K562 (cell line): ENCODE measurements around the gene NUP35. TPM values are rescaled to one million over a fixed set of nuclear protein-coding genes. Genes with fewer than 3 reads are reported as not detected.

Experiments used
- C11orf30 ChIP-seq: fragments of 450-650 bp; IDR thresholded peaks from 2 replicates; pipeline ENCODE4 v1.6.1; 2016; ENCODE audit warnings: low read depth, mild to moderate bottlenecking
- FOXJ2 ChIP-seq: fragments of 200-800 bp; sonication (Bioruptor generic); IDR thresholded peaks from 2 replicates; pipeline ENCODE4 v1.6.1; 2016; ENCODE audit warnings: missing genetic modification characterization, missing compliant biosample characterization
- KLF16 ChIP-seq: IDR thresholded peaks from 2 replicates; pipeline ENCODE4 v1.6.1; 2016; ENCODE audit warnings: antibody characterized with exemption
- NCOA2 ChIP-seq, 2 experiments: fragments of 450-650 bp; IDR thresholded peaks; 2 replicates each; pipeline ENCODE4 v1.6.1; 2018; ENCODE audit warnings: mild to moderate bottlenecking in 2 of 2, moderate library complexity in 1 of 2; ENCODE audit not compliant: partially characterized antibody in 2 of 2
- NCOA4 ChIP-seq: fragments of 450-650 bp; IDR thresholded peaks from 2 replicates; pipeline ENCODE4 v1.6.1; 2018; ENCODE audit warnings: mild to moderate bottlenecking; ENCODE audit not compliant: partially characterized antibody
- POLR3A ChIP-seq: IDR thresholded peaks from 2 replicates; pipeline ENCODE4 v1.6.1; 2011; ENCODE audit warnings: borderline replicate concordance, mild to moderate bottlenecking, moderate library complexity; ENCODE audit not compliant: insufficient read length, insufficient read depth; ENCODE audit errors: extremely low read depth
- RAD21 ChIP-seq, 2 experiments: fragments of 250-450 bp in 1 of 2; fragments of 450-650 bp in 1 of 2; sonication (Bioruptor Pico) in 1 of 2; formaldehyde crosslinking in 1 of 2; IDR thresholded peaks in 1 of 2; conservative IDR thresholded peaks in 1 of 2; 2 replicates each; pipeline versions ENCODE4 v1.4.0 to v1.8.0; 2020 to 2022; ENCODE audit warnings: mild to moderate bottlenecking in 2 of 2, moderate library complexity in 1 of 2
- RHOXF2B ChIP-seq: fragments of 250-450 bp; sonication (Bioruptor Pico); conservative IDR thresholded peaks from 2 replicates; pipeline ENCODE4 v1.5.1; 2021
- ZNF23 ChIP-seq: fragments of 250-450 bp; sonication (Bioruptor Pico); IDR thresholded peaks from 2 replicates; pipeline ENCODE4 v1.4.0; 2020; ENCODE audit warnings: mild to moderate bottlenecking
- polyA plus RNA-seq, 8 experiments: library from polyadenylated mRNA; depleted of rRNA in 4 of 8; stranded (reverse) in 5 of 8; unstranded in 3 of 8; fragments of >200 nt; fragmentation: Nextera tagmentation in 2 of 8; fragmentation: Illumina TruSeq in 1 of 8; extraction: Ambion mirVana in 2 of 8; extraction: Trizol in 1 of 8; gene quantifications; 2 replicates each; pipeline versions ENCODE4 v1.2.1 to v1.2.3, GENCODE V29; 2011 to 2014; ENCODE audit warnings: inconsistent platforms in 1 of 8, missing spikeins in 1 of 8
- total RNA-seq, 7 experiments: library from RNA; depleted of rRNA in 6 of 7; stranded (reverse); fragments of >200 nt in 6 of 7; fragmentation: Illumina TruSeq in 2 of 7; extraction: Trizol in 2 of 7; gene quantifications; 2 replicates each; pipeline versions ENCODE4 v1.2.1 to v1.2.3, GENCODE V29; 2011 to 2021; ENCODE audit warnings: low replicate concordance in 1 of 7
- TF ChIP-seq, protein P1 (sequence below), 2 experiments: fragments of 450-650 bp in 1 of 2; sonication (generic) in 1 of 2; formaldehyde crosslinking in 1 of 2; IDR thresholded peaks; 2 replicates each; pipeline versions ENCODE4 v1.7.1 to v1.9.0; 2016 to 2022; ENCODE audit warnings: inconsistent platforms in 1 of 2, mild to moderate bottlenecking in 1 of 2, missing genetic modification reagents in 1 of 2
- TF ChIP-seq, protein P2 (sequence below): fragments of 450-650 bp; formaldehyde crosslinking; IDR thresholded peaks from 2 replicates; pipeline ENCODE4 v1.4.0; 2020; ENCODE audit warnings: mild to moderate bottlenecking, moderate library complexity
- TF ChIP-seq, protein P3 (sequence below): sonication (generic); formaldehyde crosslinking; IDR thresholded peaks from 2 replicates; pipeline ENCODE4 v1.8.0; 2022; ENCODE audit warnings: mild to moderate bottlenecking, missing genetic modification reagents

NUP35 gene
- total and polyA plus RNA-seq, 9 of the 15 experiments (the other 6 are each of a cell fraction or from before 2014, with no cell fraction given): 24.5 to 78.2 (median 51.1) TPM

DNA sequence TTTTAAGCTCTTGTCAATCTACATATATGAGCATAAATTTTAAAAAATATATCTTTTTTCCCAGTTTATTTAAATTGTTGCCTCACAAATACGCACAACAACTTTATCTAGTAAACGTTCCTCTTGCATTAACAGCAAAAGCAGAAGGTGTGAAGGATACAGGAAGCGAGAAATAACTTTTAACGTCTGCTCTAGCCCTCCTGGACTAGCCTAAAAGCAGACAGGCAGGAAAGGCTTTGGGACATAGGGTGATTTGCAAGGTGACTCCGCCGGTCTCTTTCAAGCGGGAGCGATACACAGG, 46.1 kb upstream of the NUP35 start (continued):
- TF ChIP-seq, protein P1, sequence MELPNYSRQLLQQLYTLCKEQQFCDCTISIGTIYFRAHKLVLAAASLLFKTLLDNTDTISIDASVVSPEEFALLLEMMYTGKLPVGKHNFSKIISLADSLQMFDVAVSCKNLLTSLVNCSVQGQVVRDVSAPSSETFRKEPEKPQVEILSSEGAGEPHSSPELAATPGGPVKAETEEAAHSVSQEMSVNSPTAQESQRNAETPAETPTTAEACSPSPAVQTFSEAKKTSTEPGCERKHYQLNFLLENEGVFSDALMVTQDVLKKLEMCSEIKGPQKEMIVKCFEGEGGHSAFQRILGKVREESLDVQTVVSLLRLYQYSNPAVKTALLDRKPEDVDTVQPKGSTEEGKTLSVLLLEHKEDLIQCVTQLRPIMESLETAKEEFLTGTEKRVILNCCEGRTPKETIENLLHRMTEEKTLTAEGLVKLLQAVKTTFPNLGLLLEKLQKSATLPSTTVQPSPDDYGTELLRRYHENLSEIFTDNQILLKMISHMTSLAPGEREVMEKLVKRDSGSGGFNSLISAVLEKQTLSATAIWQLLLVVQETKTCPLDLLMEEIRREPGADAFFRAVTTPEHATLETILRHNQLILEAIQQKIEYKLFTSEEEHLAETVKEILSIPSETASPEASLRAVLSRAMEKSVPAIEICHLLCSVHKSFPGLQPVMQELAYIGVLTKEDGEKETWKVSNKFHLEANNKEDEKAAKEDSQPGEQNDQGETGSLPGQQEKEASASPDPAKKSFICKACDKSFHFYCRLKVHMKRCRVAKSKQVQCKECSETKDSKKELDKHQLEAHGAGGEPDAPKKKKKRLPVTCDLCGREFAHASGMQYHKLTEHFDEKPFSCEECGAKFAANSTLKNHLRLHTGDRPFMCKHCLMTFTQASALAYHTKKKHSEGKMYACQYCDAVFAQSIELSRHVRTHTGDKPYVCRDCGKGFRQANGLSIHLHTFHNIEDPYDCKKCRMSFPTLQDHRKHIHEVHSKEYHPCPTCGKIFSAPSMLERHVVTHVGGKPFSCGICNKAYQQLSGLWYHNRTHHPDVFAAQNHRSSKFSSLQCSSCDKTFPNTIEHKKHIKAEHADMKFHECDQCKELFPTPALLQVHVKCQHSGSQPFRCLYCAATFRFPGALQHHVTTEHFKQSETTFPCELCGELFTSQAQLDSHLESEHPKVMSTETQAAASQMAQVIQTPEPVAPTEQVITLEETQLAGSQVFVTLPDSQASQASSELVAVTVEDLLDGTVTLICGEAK (IDR thresholded peaks at IDR 0.05): peak; percentile 57; the same call in 1 of the 2 replicates
- TF ChIP-seq, protein P1 (CRISPR knock-in tag; IDR thresholded peaks at IDR 0.05): no peak
- TF ChIP-seq RHOXF2B (CRISPR knock-in tag) (no peak), C11orf30 (no peak), RAD21 (CRISPR knock-in tag; conservative IDR thresholded peaks at IDR 0.05 in 1 of 2, IDR thresholded peaks at IDR 0.05 in 1 of 2) (peak in 1 of 2 experiments; percentile 4; a peak in 1 of 4 replicates), KLF16 (no peak), NCOA2 (IDR thresholded peaks at IDR 0.05; ENCODE audit: partially characterized antibody in 2 of 2) (no peak), ZNF23 (no peak), POLR3A (no peak), NCOA4 (no peak), FOXJ2 (tag) (no peak)
- TF ChIP-seq, protein P2, sequence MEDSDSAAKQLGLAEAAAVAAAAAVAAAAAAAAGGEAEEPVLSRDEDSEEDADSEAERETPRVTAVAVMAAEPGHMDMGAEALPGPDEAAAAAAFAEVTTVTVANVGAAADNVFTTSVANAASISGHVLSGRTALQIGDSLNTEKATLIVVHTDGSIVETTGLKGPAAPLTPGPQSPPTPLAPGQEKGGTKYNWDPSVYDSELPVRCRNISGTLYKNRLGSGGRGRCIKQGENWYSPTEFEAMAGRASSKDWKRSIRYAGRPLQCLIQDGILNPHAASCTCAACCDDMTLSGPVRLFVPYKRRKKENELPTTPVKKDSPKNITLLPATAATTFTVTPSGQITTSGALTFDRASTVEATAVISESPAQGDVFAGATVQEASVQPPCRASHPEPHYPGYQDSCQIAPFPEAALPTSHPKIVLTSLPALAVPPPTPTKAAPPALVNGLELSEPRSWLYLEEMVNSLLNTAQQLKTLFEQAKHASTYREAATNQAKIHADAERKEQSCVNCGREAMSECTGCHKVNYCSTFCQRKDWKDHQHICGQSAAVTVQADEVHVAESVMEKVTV: no peak
- TF ChIP-seq, protein P3, sequence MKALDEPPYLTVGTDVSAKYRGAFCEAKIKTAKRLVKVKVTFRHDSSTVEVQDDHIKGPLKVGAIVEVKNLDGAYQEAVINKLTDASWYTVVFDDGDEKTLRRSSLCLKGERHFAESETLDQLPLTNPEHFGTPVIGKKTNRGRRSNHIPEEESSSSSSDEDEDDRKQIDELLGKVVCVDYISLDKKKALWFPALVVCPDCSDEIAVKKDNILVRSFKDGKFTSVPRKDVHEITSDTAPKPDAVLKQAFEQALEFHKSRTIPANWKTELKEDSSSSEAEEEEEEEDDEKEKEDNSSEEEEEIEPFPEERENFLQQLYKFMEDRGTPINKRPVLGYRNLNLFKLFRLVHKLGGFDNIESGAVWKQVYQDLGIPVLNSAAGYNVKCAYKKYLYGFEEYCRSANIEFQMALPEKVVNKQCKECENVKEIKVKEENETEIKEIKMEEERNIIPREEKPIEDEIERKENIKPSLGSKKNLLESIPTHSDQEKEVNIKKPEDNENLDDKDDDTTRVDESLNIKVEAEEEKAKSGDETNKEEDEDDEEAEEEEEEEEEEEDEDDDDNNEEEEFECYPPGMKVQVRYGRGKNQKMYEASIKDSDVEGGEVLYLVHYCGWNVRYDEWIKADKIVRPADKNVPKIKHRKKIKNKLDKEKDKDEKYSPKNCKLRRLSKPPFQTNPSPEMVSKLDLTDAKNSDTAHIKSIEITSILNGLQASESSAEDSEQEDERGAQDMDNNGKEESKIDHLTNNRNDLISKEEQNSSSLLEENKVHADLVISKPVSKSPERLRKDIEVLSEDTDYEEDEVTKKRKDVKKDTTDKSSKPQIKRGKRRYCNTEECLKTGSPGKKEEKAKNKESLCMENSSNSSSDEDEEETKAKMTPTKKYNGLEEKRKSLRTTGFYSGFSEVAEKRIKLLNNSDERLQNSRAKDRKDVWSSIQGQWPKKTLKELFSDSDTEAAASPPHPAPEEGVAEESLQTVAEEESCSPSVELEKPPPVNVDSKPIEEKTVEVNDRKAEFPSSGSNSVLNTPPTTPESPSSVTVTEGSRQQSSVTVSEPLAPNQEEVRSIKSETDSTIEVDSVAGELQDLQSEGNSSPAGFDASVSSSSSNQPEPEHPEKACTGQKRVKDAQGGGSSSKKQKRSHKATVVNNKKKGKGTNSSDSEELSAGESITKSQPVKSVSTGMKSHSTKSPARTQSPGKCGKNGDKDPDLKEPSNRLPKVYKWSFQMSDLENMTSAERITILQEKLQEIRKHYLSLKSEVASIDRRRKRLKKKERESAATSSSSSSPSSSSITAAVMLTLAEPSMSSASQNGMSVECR (CRISPR knock-in tag): no peak
